ENCODE measurements around the gene CDC42BPA.

Gene CDC42BPA

DNA sequence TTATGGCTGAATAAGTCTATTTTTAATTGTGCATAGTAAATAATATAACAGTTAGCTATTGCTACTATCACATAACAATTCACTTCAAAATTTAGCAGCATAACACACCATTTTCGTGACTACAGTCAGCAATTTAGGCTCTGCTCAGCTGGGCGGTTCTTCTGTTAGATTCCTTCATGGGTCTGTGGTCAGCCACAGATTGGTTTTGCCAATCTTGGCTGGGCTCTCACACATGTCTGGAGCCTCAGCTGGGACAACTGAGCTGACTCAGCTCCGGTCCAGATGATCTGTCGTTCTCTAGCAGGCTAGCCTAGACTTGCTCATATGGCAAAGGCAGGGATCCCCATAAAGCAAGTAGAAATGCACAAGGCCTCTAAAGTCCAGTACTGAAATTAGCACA lies 15.1 kb upstream of the CDC42BPA start:
- DNase-seq: no peak

DNA sequence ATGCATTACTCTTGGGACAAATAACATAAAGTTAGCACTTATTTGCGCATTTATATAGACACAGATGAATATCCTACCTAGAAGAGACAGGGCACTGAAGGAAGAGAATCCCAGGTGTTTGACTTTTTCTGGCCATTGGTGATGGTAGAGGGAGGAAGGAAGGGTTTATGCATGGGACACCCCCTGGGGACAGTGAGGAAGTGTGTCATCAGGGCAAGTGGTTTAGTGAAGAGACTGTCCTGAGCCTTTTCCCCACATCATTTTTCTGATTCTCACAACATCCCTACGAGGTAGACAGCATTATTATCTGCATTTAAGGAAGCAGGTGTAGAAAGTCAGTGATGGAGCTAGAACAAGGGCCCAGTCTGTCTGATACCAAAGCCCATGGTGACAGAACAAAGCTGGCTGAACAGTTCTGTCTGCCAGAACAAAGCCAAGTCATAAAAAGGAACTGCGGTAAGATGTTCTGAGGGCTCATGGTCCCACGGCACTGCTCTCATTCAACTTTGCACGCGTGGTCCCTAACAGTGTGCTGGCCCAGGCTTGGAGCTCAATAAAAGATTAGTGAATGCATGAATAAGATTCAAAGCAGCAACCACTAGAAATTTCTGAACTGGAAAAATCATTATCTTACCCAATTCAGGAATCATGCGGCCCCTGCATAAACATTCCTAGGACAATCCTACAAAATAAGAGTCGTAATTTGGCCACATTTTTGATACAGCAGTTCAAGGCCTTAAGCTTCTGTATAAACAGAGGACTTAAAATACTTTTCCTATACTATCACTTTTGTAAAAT lies 12.2 kb upstream of the CDC42BPA start:
- no peak for DNase-seq

DNA sequence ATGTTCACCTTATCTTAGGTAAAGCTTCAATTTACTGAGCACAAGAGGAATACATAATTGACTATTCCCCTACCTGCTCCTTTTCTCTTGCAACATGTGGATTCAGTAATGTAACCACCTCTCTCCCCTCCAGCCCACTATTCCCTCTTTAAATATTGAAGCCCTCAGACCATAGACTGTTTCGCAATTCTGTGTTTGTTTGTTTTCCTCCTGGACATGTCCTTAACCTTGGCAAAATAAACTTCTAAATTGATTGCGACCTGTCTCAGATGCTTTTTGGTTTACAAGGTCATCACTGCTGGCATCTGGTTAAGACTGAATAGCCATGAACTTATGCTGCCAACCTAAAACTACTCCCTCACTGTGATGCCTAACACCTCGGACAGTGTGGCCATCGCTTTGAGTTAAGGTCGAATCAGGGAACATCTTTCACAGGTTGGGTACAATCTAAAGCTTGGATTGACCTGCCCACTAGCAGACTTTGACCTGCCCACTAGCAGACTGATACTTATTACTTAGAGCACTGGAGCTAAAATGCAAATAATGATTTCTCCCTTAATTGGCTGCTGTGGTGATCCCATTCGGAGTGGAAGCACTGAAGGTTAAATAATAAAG lies 10.2 kb upstream of the CDC42BPA start:
- DNase-seq: no peak

DNA sequence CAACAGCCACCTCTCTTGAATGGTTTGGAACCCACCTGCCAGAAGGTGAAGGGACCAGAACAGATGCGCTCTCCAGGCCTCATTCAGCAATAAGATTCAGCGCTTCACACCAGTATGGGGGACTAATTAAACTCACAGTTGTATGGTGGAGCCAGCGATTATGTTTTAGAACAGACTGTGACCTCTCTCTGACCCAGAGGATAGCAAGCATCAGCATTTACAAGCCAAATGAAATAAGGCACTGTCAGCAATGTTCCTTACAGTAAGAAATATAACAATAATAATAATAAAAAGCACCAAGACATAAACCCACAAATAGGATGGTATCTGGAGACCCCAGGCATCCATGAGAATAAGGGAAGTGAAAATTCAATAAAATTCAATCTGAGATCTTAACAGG lies 6.9 kb upstream of the CDC42BPA start:
- DNase-seq: no peak

DNA sequence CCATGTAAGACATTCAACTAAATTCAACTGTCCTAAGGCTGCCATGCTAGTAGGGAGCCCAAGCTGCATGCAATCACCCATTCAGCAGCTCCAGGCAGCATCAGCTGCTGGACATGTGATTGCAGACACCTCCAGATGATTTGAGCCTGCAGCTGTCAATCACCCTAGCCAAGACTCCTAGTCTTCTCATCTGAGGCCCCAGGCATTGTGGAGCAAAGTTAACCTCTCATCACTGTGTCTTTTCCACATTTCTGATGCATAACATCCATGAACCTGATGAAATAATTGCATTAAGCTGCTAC lies 5.6 kb upstream of the CDC42BPA start:
- no peak for DNase-seq

DNA sequence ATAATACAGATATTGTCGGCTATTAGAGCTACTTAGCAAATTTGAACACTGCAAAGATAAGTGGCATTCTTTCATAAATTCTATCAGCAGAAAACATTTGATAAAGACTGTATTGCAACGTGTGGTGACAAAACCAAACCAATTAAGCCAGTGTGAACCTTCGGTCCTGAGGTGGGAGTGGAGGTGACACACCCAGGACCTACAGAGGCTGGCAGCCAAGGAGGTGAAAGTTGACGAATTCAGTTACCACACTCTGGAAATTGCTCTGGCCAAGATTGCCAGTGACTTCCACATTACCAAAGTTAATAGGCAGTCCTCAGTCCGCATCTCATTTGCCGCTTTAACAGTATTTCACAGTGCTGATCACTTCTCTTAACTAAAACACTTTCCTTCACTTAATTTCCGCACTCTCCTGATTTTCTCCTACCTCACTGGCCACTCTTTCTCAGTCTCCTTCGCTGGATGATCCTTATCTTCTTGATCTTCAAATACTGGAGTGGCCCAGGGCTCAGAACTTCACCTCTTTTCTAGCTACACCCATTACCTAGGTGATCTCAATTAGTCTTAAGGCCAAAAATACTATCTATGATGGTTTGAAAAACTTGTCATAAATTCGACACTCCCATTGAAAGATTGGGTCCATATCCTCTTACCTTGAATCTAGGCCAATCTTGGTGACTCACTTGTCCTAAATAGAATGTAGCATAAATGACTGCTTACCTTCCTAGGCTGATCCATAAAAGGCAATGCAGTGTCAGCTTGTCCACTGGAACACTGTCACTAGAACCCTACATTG lies 5.1 kb upstream of the CDC42BPA start:
- DNase-seq: no peak

DNA sequence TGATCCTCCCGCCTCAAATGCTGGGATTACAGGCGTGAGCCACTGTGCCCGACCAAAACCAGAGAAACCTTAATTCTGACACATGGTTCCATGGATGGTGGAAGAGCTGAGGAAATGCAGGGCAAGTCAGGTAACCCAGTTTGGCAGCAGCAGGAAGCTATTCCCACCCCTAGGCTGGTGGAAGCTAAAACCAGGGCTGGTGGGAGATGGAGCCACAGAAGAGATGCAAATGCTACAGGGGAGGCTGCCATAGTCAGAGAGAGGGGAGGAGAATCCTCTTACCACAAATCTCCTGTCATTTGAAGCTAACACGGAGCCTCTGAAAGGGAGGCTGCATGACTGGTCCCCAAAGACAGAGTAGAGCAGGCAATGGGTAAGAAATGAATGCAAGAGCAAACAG lies 4.1 kb upstream of the CDC42BPA start:
- DNase-seq: no peak

DNA sequence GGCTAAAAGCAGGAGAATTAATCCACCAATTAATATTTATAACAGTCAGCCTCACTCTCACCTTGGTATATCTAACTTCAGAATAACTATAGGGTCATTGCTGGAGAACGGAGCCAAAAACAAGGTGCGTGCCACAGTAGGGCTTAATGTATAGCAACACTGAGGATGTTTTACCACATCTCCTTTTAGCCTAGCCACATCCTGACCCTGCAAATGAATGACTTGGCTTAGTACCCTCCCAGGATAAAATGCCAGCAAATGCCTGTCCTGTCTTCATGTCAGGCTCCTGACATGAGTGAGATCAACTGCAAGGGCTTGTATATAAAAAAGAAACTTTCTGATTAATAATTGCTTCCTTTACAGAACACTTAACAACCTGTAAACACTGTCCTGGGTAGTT lies 2.7 kb upstream of the CDC42BPA start:
- no peak for DNase-seq

DNA sequence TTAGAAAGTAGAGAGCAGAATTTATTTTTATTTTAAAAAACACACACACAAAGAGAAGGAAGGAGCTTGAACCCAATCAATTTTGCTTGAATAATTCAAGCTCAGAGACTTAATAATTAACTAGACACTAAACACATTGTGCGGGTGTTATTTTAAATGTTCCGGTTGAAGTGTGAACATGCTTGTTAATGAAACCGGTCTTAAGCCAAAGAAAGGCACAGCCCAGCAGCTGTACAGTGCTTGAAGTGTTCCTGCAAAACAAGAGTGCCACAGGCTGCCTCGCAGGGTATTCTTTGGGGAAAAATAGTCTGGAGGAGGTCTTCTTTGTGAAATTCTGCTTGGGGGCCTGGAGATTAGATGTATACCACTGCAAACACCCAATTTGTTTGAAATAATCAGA lies 2.2 kb upstream of the CDC42BPA start:
- no peak for DNase-seq

DNA sequence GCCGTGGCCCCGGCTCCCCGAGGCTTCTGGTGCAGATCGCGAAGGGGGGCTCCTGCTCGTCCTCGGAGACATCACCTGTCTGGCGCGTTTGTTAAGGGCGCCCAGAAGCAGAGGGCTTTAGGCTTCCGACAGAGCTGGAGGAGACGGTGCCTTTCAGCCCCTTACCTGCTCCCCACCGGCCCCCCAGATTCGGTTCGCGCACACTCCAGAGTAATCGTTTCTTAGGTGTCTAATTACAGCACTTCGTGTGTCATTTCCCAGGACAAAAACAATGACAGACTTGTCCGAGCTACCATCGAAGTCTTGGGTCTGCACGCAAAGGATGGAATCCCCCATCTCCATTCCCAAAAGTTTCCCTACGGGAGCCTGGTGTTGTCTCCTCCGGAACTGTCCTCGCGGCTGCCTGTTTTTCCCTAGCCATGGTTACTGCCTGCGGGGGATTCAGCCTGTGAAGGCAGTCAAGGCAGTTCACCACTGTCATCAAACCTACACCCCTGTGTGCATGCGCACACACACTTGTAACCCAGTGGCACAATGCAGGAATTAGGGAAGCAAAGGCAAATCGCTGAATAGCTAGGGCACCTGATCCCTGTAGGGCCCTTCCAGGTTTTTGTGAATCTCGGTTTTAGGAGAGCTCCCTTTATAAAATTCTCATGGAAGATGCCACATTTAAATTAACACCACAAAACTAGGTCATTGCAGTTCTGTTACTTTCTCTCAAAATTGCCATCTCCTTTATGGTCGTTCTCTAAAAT lies 738 bp upstream of the CDC42BPA start:
- no peak for DNase-seq

DNA sequence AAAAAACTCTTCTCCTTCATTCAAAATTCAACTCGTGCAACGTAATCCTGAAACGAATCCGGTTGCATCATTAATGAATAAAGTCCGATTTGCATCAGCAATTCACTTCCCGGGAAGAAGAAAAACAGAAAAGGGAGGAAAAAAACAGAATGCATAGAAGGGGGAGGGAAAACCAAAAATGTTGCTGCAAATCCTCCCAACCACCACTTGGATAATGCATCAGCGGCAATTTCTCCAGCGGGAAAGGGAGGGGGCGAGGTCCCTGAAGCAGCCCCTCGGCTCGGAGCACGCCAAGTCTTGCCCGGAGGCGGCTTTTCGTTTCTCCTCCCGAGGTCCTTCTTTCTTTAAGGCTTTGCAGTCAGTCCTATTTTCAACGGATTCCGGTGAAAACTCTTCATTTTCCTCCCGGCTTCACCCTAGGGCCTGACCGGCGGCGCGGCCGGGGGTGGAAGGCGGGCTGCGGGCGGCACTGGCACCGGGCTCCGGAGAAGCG lies 723 bp downstream of the CDC42BPA start:
- DNase-seq: peak in 1 of 2 experiments; percentile 27

DNA sequence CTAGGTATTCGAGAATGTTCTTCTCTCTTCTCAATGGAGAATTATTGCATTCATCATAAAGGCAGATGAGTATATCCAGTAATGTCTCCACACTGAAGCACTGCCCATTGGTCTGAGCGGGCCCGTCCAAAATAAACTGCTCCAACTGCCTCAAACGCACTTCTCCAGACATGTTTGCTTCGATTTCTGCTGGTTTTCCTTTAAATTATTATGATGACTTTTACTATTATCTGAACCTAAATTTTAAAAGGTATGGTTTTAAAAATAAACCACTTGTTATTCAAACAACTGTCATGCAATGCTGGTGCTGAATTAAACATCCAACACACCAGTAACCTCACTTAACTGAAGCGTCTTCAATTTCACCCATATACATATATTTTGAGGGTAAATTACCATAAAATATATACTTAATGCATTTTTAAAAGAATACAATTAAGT lies 1.3 kb downstream of the CDC42BPA start:
- no peak for DNase-seq

DNA sequence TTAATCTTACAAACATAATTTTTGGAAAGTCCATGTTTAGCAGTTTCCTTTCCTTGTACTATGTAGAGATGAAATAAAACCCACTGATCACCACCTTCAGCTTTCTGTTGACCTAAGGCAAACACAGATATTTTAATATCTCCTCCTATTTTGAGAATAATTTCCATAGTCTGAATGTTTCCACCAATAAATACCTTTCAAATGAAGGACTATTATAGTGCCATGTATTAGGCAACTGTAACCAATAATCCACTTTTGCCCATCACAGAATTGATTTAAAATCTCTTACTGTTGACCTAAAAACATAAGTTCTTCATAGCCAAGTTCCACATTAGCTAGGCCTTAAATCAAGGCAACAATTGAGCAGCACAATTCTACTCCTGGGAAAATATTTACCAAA lies 1.8 kb downstream of the CDC42BPA start:
- no peak for DNase-seq

DNA sequence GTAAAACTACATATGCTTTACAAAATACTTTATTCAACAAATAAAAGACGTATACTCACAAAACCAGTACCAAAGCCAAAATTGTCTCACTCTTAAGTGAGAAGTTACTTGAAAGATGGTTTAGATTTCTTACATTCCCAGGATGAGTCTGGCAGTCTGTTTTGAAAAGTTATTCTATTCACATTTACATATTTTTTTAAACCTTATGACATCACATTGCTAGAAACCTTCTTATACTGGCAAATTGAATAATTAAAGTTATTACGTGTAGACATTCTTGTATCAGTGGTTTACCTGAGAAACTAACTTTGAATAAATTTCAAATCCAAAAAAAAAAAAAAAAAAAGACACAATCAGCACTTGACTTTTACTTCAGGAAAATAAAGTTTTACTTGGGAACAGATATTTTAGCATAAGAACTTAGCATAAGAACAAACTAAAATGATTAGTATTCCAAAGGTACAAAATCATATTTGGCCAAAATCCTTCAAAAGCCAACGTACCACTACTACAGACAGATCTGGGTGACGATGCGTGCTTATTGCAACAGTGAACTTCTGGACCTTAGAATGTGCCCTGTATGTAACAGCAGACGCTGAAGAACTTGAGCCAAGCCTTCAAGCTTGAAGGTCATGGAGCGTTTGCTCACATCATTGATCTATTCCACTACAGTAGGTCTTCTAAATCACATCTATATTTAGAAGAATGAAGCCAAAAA lies 2.5 kb downstream of the CDC42BPA start:
- DNase-seq: peak in 1 of 2 experiments; percentile 20

DNA sequence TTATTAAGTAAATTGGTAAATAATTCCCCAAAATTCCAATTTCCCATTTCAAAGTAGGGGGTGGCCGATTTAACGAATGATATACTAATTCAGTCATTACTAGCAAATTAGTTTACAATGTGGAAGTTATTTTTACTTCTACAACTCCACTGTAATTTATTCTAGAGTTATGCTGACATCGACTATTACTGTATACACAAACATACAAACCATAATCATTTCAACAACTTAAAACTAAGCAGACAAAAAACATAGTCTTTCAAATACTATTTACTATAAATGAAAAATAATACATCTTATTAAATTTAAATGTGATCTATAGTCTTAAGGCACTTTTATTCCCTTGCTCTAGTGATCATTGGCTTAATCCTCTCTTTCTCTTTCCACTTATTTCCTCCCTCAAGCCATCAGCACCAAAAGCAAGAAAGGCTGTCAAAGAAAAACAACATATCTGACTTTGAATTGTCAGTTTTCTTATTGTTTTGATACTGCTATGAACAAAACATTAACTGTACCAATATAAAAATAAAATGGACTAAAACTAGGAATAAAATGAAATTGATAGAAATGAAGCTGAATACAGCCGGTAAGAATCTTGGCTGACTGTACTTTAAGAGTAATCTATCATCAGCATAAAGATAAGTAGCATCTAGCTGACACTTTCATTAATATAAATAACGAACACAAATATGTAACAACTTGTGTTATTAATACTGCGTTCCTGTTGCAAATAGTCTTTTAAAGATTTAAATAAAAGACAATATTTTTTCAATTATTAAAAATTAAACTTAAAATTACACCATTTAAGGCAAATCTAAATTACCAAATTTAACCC lies 4.1 kb downstream of the CDC42BPA start:
- DNase-seq: no peak

DNA sequence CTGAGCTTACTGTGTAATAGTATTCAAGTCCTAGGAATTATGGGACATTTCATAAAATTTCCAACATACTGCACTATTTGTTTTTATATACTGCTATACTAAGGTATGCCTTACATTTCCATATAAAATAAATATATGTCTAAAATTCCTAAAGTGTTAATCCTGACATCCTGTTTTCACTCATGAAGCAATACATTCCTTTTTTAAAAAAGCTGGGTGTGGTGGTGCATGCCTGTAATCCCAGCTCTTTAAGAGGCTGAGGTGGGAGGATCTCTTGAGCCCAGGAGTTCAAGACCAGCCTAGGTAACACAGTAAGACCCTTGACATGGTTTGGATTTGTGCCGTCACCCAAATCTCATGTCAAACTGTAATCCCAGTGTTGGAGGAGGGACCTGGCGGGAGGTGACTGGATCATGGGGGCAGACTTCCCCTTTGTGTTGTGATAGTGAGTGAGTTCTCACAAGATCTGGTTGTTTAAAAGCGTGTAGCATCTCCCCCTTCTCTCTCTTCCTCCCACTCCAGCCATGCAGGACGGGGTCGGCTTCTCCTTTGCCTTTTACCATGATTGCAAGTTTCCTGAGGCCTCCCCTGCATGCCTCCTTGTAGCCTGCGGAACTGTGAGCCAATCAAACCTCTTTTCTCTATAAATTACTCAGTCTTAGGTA lies 5.8 kb downstream of the CDC42BPA start:
- DNase-seq: no peak

DNA sequence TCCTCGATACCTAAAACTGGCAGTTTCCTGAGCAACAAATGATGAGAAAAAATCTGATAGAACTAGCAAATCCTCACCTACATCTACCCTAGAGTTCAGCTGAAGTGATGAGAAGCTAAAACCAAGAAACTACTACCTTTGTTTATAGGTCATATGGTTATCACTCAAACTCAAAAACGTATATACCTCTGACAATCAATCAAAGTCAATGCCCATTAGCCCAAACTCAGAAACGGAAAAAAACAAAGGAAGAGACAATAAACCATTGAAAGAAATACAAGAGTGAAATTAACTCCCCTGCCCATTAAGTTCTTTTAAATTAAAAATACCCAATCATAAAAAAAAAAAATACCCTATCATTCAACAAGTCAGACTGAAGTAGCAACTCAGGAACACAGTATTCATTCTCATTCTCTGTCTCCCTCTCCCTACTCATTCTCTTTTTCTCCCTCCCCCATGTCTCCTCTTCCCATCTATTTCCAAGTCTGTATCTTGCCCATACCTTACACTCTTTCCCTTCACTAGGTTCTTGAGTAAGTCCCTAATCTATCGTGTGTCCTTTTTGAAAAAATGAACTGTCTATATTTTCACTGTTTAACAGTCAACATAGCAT lies 6.8 kb downstream of the CDC42BPA start:
- no peak for DNase-seq

DNA sequence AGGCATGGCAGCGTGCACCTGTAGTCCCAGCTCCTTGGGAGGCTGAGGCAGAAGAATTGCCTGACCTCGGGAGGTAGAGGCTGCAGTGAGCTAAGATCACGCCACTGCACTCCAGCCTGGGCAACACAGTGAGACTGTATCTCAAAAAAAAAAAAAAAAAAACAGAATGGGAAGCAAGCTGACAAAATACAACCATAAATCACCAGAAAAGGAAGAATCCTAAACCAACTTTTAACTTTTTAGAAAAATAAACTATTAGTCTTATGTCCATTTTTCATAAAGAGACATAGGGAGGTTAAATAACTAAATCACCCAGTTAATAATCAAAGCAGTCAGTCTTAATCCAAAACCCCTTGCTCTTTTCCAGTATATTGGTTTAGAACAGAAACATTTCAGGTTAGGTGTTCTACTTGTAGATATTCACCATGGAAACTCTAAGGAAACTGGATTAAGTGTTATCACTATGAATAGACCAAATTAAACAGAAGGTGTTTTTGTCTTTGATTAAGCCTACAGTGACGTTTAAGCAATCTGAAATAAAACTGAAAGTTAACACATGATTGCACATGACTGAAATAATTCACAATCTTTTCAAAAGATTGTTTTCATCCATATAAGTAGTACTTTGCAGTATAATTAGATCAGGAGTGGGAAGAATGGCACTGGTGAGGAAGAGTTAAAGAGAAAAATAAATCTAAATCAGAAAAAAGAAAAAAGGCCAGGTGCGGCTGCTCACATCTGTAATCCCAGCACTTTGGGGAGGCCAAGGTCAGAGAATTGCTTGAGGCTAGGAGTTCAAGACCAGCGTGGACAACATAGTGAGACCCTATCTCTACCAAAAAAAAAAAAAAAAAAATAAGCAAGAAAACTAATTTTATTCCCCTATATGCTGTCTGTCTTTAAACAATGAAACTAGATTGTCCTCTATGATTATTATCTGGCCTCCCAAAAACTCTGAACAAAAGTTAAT lies 9.6 kb downstream of the CDC42BPA start:
- DNase-seq: no peak

DNA sequence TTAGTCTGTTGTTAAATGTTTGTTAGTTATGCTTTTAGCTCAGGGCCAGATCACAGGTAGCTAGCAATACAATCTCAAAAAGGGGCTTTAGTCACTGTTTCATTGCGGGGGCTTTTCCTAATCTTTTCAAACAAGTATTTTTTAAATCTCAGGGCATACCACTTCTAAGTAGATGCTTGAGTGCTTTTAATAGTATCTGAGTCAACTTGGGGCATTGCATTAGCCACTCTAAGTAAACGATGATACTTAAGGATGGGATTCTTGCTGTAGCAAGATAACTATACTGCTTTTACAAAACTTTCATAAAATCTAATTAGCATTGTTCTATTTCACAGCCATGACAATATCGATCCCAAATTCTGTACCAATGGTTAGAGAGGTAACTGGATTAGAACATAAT lies 11.6 kb downstream of the CDC42BPA start:
- no peak for DNase-seq
